GM23248 (cell line): ENCODE results near the gene RPL3. TPM values are rescaled to one million over a fixed set of nuclear protein-coding genes. Genes with fewer than 3 reads are reported as not detected.
"Not testable (repeated sequence)": the region's sequence is repeated elsewhere in the genome, so short reads cannot be mapped to it uniquely, and the experiment has no call there.

Experiments
- DNase-seq: peaks from one replicate; pipeline ENCODE4 v3.0.0-alpha.2; 2015
- H2AFZ ChIP-seq: fragments of 200-600 bp; sonication (generic); 2 replicates; pipeline ENCODE4 v1.6.1; 2016; ENCODE audit warnings: antibody characterized with exemption
- H3F3A ChIP-seq: fragments of 200-600 bp; sonication (generic); 2 replicates; pipeline ENCODE4 v1.6.1; 2016; ENCODE audit warnings: mild to moderate bottlenecking, antibody characterized with exemption, mixed run types; ENCODE audit not compliant: insufficient read depth
- H3K27ac ChIP-seq: fragments of 200-600 bp; sonication (generic); 2 replicates; pipeline ENCODE4 v1.5.1; 2016; ENCODE audit warnings: mild to moderate bottlenecking
- H3K27me3 ChIP-seq: fragments of 200-600 bp; sonication (generic); replicated peaks from 2 replicates; pipeline ENCODE4 v1.6.1; 2016; ENCODE audit warnings: mild to moderate bottlenecking; ENCODE audit not compliant: insufficient read depth
- H3K36me3 ChIP-seq: fragments of 200-600 bp; sonication (generic); 2 replicates; pipeline ENCODE4 v1.6.1; 2016; ENCODE audit warnings: low read depth, mild to moderate bottlenecking
- H3K4me1 ChIP-seq: fragments of 200-600 bp; sonication (generic); 2 replicates; pipeline ENCODE4 v1.6.1; 2016; ENCODE audit warnings: mild to moderate bottlenecking; ENCODE audit not compliant: insufficient read depth
- H3K4me2 ChIP-seq: fragments of 200-600 bp; sonication (generic); one replicate; pipeline ENCODE4 v1.6.1; 2016; ENCODE audit warnings: mild to moderate bottlenecking; ENCODE audit not compliant: unreplicated experiment
- H3K4me3 ChIP-seq: fragments of 200-600 bp; sonication (generic); 2 replicates; pipeline ENCODE4 v1.5.1; 2016; ENCODE audit warnings: mild to moderate bottlenecking
- H3K79me2 ChIP-seq: fragments of 200-600 bp; sonication (generic); 2 replicates; pipeline ENCODE4 v1.6.1; 2016; ENCODE audit warnings: mild to moderate bottlenecking; ENCODE audit not compliant: insufficient read depth
- H3K9ac ChIP-seq: fragments of 200-600 bp; sonication (generic); 2 replicates; pipeline ENCODE4 v1.6.1; 2016; ENCODE audit warnings: mild to moderate bottlenecking
- H3K9me2 ChIP-seq: fragments of 200-600 bp; sonication (generic); 2 replicates; pipeline ENCODE4 v1.6.1; 2016; ENCODE audit warnings: mixed run types, mild to moderate bottlenecking, moderate library complexity; ENCODE audit not compliant: insufficient read depth
- H3K9me3 ChIP-seq: fragments of 200-600 bp; sonication (generic); one replicate; pipeline ENCODE4 v1.6.1; 2017; ENCODE audit warnings: low read depth
- H4K20me1 ChIP-seq: fragments of 200-600 bp; sonication (generic); 2 replicates; pipeline ENCODE4 v1.6.0; 2016; ENCODE audit not compliant: insufficient read depth
- EZH2 ChIP-seq: fragments of 200-600 bp; sonication (generic); IDR thresholded peaks from 2 replicates; pipeline ENCODE4 v1.6.1; 2018; ENCODE audit warnings: antibody characterized with exemption, mild to moderate bottlenecking; ENCODE audit not compliant: insufficient read depth, poor library complexity, severe bottlenecking
- EZH2phosphoT487 ChIP-seq: fragments of 200-600 bp; sonication (generic); IDR thresholded peaks from 2 replicates; pipeline ENCODE4 v1.6.1; 2018; ENCODE audit warnings: antibody characterized with exemption, moderate library complexity, mild to moderate bottlenecking, low read depth; ENCODE audit not compliant: insufficient read depth
- WGBS, 2 experiments: methylation state at CpG; one replicate each; pipeline ENCODE4 v1.1.6; 2015 to 2017; ENCODE audit warnings: low lambda C conversion rate in 2 of 2, low coverage in 1 of 2; ENCODE audit errors: missing lambda C conversion rate in 2 of 2; 5-methylcytosine and 5-hydroxymethylcytosine counted together
- in situ Hi-C: fragments of 300-500 bp; cut with MboI; formaldehyde crosslinking; loops from 2 replicates; pipeline ENCODE4 v1.15.0; 2020
- polyA plus RNA-seq: library from polyadenylated mRNA; unstranded; fragments of >200 nt; fragmentation: Nextera tagmentation; extraction: Ambion mirVana; gene quantifications from 2 replicates; pipeline ENCODE4 v1.2.1, GENCODE V29; 2016
- total RNA-seq: library from RNA; depleted of rRNA; stranded (reverse); fragments of >200 nt; shearing (Covaris generic); gene quantifications from 2 replicates; pipeline ENCODE4 v1.2.3, GENCODE V29; 2014

RPL3 gene
- total and polyA plus RNA-seq, 2 experiments from 2014 or later: 920 to 2,353 TPM

- no peaks in the 10 kb centered on the region for H4K20me1 ChIP-seq
- DNase-seq: no peak
- no peak overlapping the region for H3K4me2 ChIP-seq
- no peaks in the 10 kb centered on the region for H3F3A ChIP-seq
- H3K4me1 ChIP-seq: no peaks in the 10 kb centered on the region
- in situ Hi-C loops: no loop called here
- TF ChIP-seq EZH2phosphoT487 (no peak), EZH2 (no peak)
- H3K9ac ChIP-seq: no peak overlapping the region
- no peaks in the 10 kb centered on the region for H3K9me2 ChIP-seq
- 91 to 94% methylated on average over 9 of the region's 9 CpGs for WGBS, 2 experiments
- no peaks in the 10 kb centered on the region for H3K79me2 ChIP-seq
- no peak overlapping the region for H3K27ac ChIP-seq
- no peak overlapping the region for H2AFZ ChIP-seq
- no peak overlapping the region for H3K4me3 ChIP-seq
- H3K27me3 ChIP-seq: no peaks in the 10 kb centered on the region
- no peaks in the 10 kb centered on the region for H3K9me3 ChIP-seq
- H3K36me3 ChIP-seq: no peaks in the 10 kb centered on the region
These were observed 40.3 kb upstream of the RPL3 start for GRCh38 chr22:39359659-39360195.

GRCh38 chr22:39358197-39358596 is 38.8 kb upstream of the RPL3 start:
- H3K4me3 ChIP-seq, H3K9ac ChIP-seq, H4K20me1 ChIP-seq, H3K9me2 ChIP-seq, H2AFZ ChIP-seq, H3K79me2 ChIP-seq, in situ Hi-C loops, H3K27me3 ChIP-seq, H3K4me2 ChIP-seq, H3K9me3 ChIP-seq, DNase-seq, H3K27ac ChIP-seq, H3K4me1 ChIP-seq, H3F3A ChIP-seq, H3K36me3 ChIP-seq: not testable (repeated sequence)
- 76 to 80% methylated on average over 15 to 17 of the region's 17 CpGs for WGBS, 2 experiments

GRCh38 chr22:39357110-39358108 is 38.0 kb upstream of the RPL3 start:
- H3K4me3 ChIP-seq, H3K9me3 ChIP-seq, DNase-seq, H3K9me2 ChIP-seq, in situ Hi-C loops, H3K79me2 ChIP-seq, H3K9ac ChIP-seq, H4K20me1 ChIP-seq, H3K27me3 ChIP-seq, H3K27ac ChIP-seq, H3K36me3 ChIP-seq, H3K4me1 ChIP-seq, H3F3A ChIP-seq, H2AFZ ChIP-seq, H3K4me2 ChIP-seq: not testable (repeated sequence)
- WGBS, 2 experiments: 86 to 90% methylated on average over 15 to 25 of the region's 53 CpGs

DNA sequence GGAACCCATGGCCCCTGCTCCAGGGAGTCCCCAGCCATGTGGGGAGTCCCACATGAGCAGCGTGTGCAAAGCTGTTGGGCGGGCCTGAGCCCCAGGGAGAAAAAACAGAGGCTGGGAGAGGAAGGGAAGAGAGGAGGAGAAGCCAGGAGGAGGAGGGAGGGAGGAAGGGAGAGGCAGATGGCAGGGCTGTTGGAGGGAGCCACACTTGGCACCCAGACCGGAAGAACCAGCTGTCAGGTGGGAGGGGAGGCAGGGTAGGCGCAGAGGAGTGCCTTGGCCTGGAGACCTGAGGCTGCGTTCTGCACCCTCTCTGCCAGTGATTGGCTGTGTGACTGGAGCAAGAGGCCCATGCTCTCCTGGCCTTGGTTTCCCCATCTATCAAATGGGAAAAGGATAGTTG is 37.0 kb upstream of the RPL3 start:
- Histone ChIP-seq H3K9me3 (no peaks in the 10 kb centered on the region), H3K4me2 (no peak overlapping the region), H4K20me1 (no peaks in the 10 kb centered on the region), H3K4me3 (no peak overlapping the region), H3K27me3 (no peaks in the 10 kb centered on the region), H2AFZ (no peak overlapping the region), H3F3A (no peaks in the 10 kb centered on the region), H3K4me1 (no peaks in the 10 kb centered on the region; the same call in 1 of the 2 replicates), H3K36me3 (no peaks in the 10 kb centered on the region), H3K9me2 (no peaks in the 10 kb centered on the region), H3K9ac (no peak overlapping the region), H3K79me2 (no peaks in the 10 kb centered on the region), H3K27ac (no peak overlapping the region)
- WGBS, 2 experiments: 73 to 79% methylated on average over 5 of the region's 5 CpGs
- TF ChIP-seq EZH2 (no peak), EZH2phosphoT487 (no peak)
- in situ Hi-C loops: no loop called here
- no peak for DNase-seq

- H3K4me2 ChIP-seq, H3K4me1 ChIP-seq, H3K27me3 ChIP-seq, H3K9me3 ChIP-seq, H3F3A ChIP-seq, H3K9ac ChIP-seq, H4K20me1 ChIP-seq, H3K9me2 ChIP-seq, H3K79me2 ChIP-seq, H3K36me3 ChIP-seq, H3K27ac ChIP-seq, H2AFZ ChIP-seq, H3K4me3 ChIP-seq, in situ Hi-C loops, DNase-seq: not testable (repeated sequence)
- 94 to 96% methylated on average over 10 to 13 of the region's 14 CpGs for WGBS, 2 experiments
These were observed 36.4 kb upstream of the RPL3 start for GRCh38 chr22:39355805-39356204.
